ENCODE data around the gene GGA1. TPM values are rescaled to one million over a fixed set of nuclear protein-coding genes. Genes with fewer than 3 reads are reported as not detected.

GGA1 gene
- total and polyA plus RNA-seq, 10 of the 15 experiments (the other 5 are each of a cell fraction or from before 2014, with no cell fraction given): 1.4 to 79.4 (median 44.4) TPM

DNA sequence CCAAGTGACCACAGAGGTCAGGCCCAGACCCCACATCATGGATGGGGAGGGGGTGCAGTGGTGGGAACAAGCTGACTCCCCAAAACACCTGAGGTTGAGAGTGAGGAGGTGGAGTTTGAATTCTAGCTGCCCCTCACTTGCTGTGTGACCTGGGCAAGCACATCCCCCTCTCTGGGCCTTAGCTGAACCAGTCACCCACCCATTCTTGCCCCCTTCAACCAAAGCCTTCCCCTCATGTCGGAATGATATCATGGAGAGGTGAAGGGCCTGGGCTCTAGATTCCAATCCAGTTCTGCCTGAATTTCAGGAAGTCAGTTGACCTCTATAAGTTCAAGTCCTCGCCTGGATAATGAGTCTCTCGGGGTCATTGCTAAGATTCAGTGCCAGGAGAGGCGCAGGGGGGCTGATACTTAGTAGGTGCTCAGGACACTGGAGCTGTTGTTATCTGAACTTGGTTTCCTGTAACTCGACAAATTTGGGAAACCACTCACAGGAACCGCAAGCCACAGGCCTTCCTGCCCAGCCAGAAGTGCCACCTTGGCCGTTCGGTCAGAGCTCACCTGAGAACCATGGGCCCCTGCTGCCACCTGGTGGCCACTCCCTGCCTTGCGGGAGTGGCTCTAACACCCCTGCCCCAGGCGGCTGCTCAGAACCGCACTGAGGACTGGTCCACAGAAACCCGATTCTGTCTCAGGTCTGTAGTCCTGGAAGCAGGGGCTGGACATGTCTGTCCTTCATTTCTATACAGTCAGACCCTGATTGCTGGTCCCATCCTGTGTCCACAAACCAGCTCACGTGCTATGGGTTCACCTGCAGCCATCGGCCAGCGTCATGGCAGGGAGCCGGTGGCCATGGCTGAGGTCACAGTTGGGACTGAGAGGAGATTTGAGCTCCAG, 41.5 kb upstream of the GGA1 start (continued):
- TF ChIP-seq IKZF1 (conservative IDR thresholded peaks at IDR 0.05) (peak; percentile 87), ELK1 (IDR thresholded peaks at IDR 0.05; ENCODE audit: low read depth, low read length) (no peak), MTA2 (IDR thresholded peaks at IDR 0.05; ENCODE audit: low read depth) (peak; percentile 58), SMARCA5 (IDR thresholded peaks at IDR 0.05) (peak; percentile 76), RUNX3 (IDR thresholded peaks at IDR 0.05; ENCODE audit: low read length) (peak; percentile 95)

GRCh38 chr22:37568012-37568411, 40.6 kb upstream of the GGA1 start:
- ChIA-PET POLR2A (interaction anchor here (0.8 to 4.9 kb wide), 4 partner anchors 12 to 27 kb away, joined by 3 to 39 read pairs (median 12); partner anchors contain the start of gene LGALS2), CTCF (interaction anchor here (1.0 to 22.0 kb wide), 22 partner anchors 8 to 385 kb away, joined by 3 to 541 read pairs (median 7); partner anchors contain the start of genes C22orf23, GGA1, LGALS2 and POLR2F), RAD21 (ENCODE audit: unreplicated experiment) (interaction anchor here (1.6 to 8.5 kb wide), 7 partner anchors 12 to 237 kb away, joined by 4 to 237 read pairs (median 22); partner anchors contain the start of genes GGA1 and LGALS2), SMC1A (ENCODE audit: uncharacterized antibody, unreplicated experiment) (interaction anchor here (1.1 to 7.2 kb wide), 9 partner anchors 11 to 96 kb away, joined by 3 to 179 read pairs (median 15); partner anchors contain the start of genes GGA1 and LGALS2)
- no TSS peak for BruUV-seq (replicated peaks)
- TF ChIP-seq E2F8 (IDR thresholded peaks at IDR 0.05; ENCODE audit: low read depth, partially characterized antibody): no peak
- Histone ChIP-seq H3K27me3 (replicated peaks in 1 of 2; ENCODE audit: control insufficient read depth in 2 of 2, insufficient read depth in 2 of 2, low read length in 1 of 2) (no peaks in the 10 kb centered on the region), H3K36me3 (ENCODE audit: control insufficient read depth in 2 of 2, insufficient read depth in 2 of 2, low read length in 1 of 2) (no peaks in the 10 kb centered on the region), H3K4me3 (no peak overlapping the region), H3K4me2 (ENCODE audit: control insufficient read depth, insufficient read depth) (no peak overlapping the region), H3K9ac (ENCODE audit: control insufficient read depth, insufficient read depth, low read length) (no peak overlapping the region), H4K20me1 (ENCODE audit: control insufficient read depth, insufficient read depth) (no peaks in the 10 kb centered on the region), H3K79me2 (ENCODE audit: control insufficient read depth, insufficient read depth, low read length) (no peaks in the 10 kb centered on the region), H3K4me1 (ENCODE audit: control insufficient read depth, insufficient read depth, low read length) (peaks cover 11% of the 10 kb centered on the region), H2AFZ (ENCODE audit: control insufficient read depth, low read depth, low read length) (no peak overlapping the region), H3K9me3 (replicated peaks; ENCODE audit: control insufficient read depth, insufficient read depth, low read length) (no peaks in the 10 kb centered on the region), H3K27ac (ENCODE audit: control insufficient read depth, insufficient read depth) (no peak overlapping the region)
- WGBS (ENCODE audit: insufficient coverage, insufficient replicate concordance, low lambda C conversion rate, missing lambda C conversion rate): 43% methylated on average over 13 of the region's 15 CpGs
- in situ Hi-C loops (cut with MboI): no loop called here
- DNase-seq (ENCODE audit: low read depth, low spot score): no peak
- intact Hi-C loops (cut with micrococcal nuclease; ENCODE audit: unreplicated experiment): loop anchor here (10.0 kb wide), 1 partner anchor 253 kb away; no protein-coding TSS in a partner anchor
- FAIRE-seq: no peak
- no peak for ATAC-seq

All from GM12878 (cell line).